CD14-positive monocyte (primary cell): ENCODE results near the gene CHST15. TPM values are rescaled to one million over a fixed set of nuclear protein-coding genes. Genes with fewer than 3 reads are reported as not detected.
A peak's percentile ranks its signal among the peaks of the same experiment; 100 is the strongest.

Source experiments
- DNase-seq, 3 donors: peaks; one replicate each; pipeline ENCODE4 v3.0.0-alpha.2; 2011 to 2022
- H2AFZ ChIP-seq: 2 replicates; pipeline ENCODE4 v1.6.0; 2012; ENCODE audit warnings: mild to moderate bottlenecking, low read depth, low read length, inconsistent platforms; ENCODE audit not compliant: insufficient read depth, poor library complexity, severe bottlenecking
- H3K27ac ChIP-seq, 2 donors: 1 replicate in 1 of 2; 2 replicates in 1 of 2; pipeline ENCODE4 v1.5.1; 2012 to 2013; ENCODE audit warnings: low read length in 2 of 2, control low read depth in 1 of 2, inconsistent platforms in 1 of 2, low read depth in 1 of 2, mild to moderate bottlenecking in 1 of 2
- H3K27me3 ChIP-seq, 2 donors: one replicate each; pipeline versions ENCODE4 v1.6.0 to v1.6.1; 2011 to 2013; ENCODE audit warnings: low read length in 2 of 2; ENCODE audit not compliant: control insufficient read depth in 2 of 2, insufficient read depth in 2 of 2
- H3K36me3 ChIP-seq, 2 donors: replicated peaks in 1 of 2; 1 replicate in 1 of 2; 2 replicates in 1 of 2; pipeline versions ENCODE4 v1.5.1 to v1.6.1; 2012 to 2013; ENCODE audit warnings: low read length in 2 of 2, control low read depth in 1 of 2, inconsistent platforms in 1 of 2, mild to moderate bottlenecking in 1 of 2; ENCODE audit not compliant: insufficient read depth in 2 of 2, control insufficient read depth in 1 of 2
- H3K4me1 ChIP-seq, 2 donors: 1 replicate in 1 of 2; 2 replicates in 1 of 2; pipeline versions ENCODE4 v1.5.1 to v1.6.1; 2012 to 2013; ENCODE audit warnings: low read length in 2 of 2, control low read depth in 1 of 2, inconsistent platforms in 1 of 2, mild to moderate bottlenecking in 1 of 2, moderate library complexity in 1 of 2; ENCODE audit not compliant: insufficient read depth in 2 of 2, control insufficient read depth in 1 of 2
- H3K4me2 ChIP-seq: replicated peaks from 2 replicates; pipeline ENCODE3; 2012; ENCODE audit warnings: low read length, moderate library complexity, mild to moderate bottlenecking; ENCODE audit not compliant: poor library complexity, severe bottlenecking; ENCODE audit errors: extremely low read depth
- H3K4me3 ChIP-seq, 3 experiments: fragments of 200-600 bp in 1 of 3; sonication (generic) in 1 of 3; replicated peaks in 1 of 3; 1 replicate in 2 of 3; 2 replicates in 1 of 3; pipeline ENCODE4 v1.5.1; 2011 to 2013; ENCODE audit warnings: low read length in 3 of 3, mild to moderate bottlenecking in 3 of 3, control low read depth in 2 of 3, low read depth in 2 of 3, inconsistent platforms in 1 of 3, moderate library complexity in 1 of 3
- H3K79me2 ChIP-seq: 2 replicates; pipeline ENCODE4 v1.6.0; 2012; ENCODE audit warnings: mild to moderate bottlenecking, control low read depth, inconsistent platforms, low read length, moderate library complexity; ENCODE audit not compliant: insufficient read depth
- H3K9ac ChIP-seq: 2 replicates; pipeline ENCODE4 v1.6.0; 2017; ENCODE audit warnings: low read length, mild to moderate bottlenecking; ENCODE audit not compliant: insufficient read depth, poor library complexity, severe bottlenecking
- H3K9me3 ChIP-seq, 2 donors: replicated peaks in 1 of 2; 1 replicate in 1 of 2; 2 replicates in 1 of 2; pipeline versions ENCODE4 v1.5.1 to v1.6.1; 2012 to 2013; ENCODE audit warnings: low read length in 2 of 2, control low read depth in 1 of 2; ENCODE audit not compliant: control insufficient read depth in 1 of 2, insufficient read depth in 1 of 2
- H4K20me1 ChIP-seq: 2 replicates; pipeline ENCODE4 v1.6.0; 2012; ENCODE audit warnings: mild to moderate bottlenecking, low read length, control low read depth, moderate library complexity; ENCODE audit not compliant: insufficient read depth
- H3K27ac Mint-ChIP-seq, 7 donors: one replicate each; pipeline ENCODE4 v1.8.0; 2020; ENCODE audit warnings: mild to moderate bottlenecking in 7 of 7, mixed read lengths in 7 of 7, moderate library complexity in 6 of 7, inconsistent platforms in 2 of 7
- H3K27me3 Mint-ChIP-seq, 3 donors: one replicate each; pipeline ENCODE4 v1.8.0; 2021 to 2022; ENCODE audit warnings: low read depth in 3 of 3, mild to moderate bottlenecking in 3 of 3, mixed read lengths in 3 of 3, moderate library complexity in 3 of 3, inconsistent platforms in 1 of 3
- H3K36me3 Mint-ChIP-seq, 2 donors: one replicate each; pipeline ENCODE4 v1.8.0; 2020; ENCODE audit warnings: mixed read lengths in 2 of 2, inconsistent platforms in 1 of 2, mild to moderate bottlenecking in 1 of 2
- H3K4me1 Mint-ChIP-seq: one replicate; pipeline ENCODE4 v1.8.0; 2020; ENCODE audit warnings: mild to moderate bottlenecking, mixed read lengths
- H3K4me3 Mint-ChIP-seq, 2 donors: one replicate each; pipeline ENCODE4 v1.8.0; 2020; ENCODE audit warnings: mild to moderate bottlenecking in 2 of 2, mixed read lengths in 2 of 2, moderate library complexity in 1 of 2
- H3K9me3 Mint-ChIP-seq, 7 donors: one replicate each; pipeline ENCODE4 v1.8.0; 2020 to 2022; ENCODE audit warnings: mixed read lengths in 7 of 7, mild to moderate bottlenecking in 6 of 7, moderate library complexity in 6 of 7, inconsistent platforms in 2 of 7
- CTCF ChIP-seq: fragments of 200-600 bp; IDR thresholded peaks from one replicate; pipeline ENCODE4 v1.8.0; 2022; ENCODE audit warnings: antibody characterized with exemption, mild to moderate bottlenecking
- WGBS: methylation state at CpG from one replicate; pipeline ENCODE4 v1.1.5; 2013; ENCODE audit warnings: missing lambda C conversion rate; ENCODE audit not compliant: insufficient coverage; 5-methylcytosine and 5-hydroxymethylcytosine counted together
- intact Hi-C, 2 donors: fragments of 100-400 bp; cut with micrococcal nuclease; formaldehyde crosslinking; loops; one replicate each; pipeline versions ENCODE4 v1.15.0 to v1.15.1; 2023
- polyA plus RNA-seq, 3 donors: library from polyadenylated mRNA; depleted of rRNA in 1 of 3; unstranded in 2 of 3; stranded (reverse) in 1 of 3; fragments of 300-500 nt in 2 of 3; fragments of >200 nt in 1 of 3; fragmentation: Illumina TruSeq in 2 of 3; gene quantifications; 1 replicate in 2 of 3; 2 replicates in 1 of 3; pipeline ENCODE4 v1.2.3, GENCODE V29; 2012 to 2021

Gene CHST15
- polyA plus RNA-seq, 3 donors: 54.4 to 106 (median 87.5) TPM

- WGBS: 70% methylated on average over 7 of the region's 13 CpGs
- Histone ChIP-seq H3K4me3 (no peak overlapping the region), H3K4me2 (no peak overlapping the region), H3K36me3 (peaks cover 37 to 96% of the 10 kb centered on the region in 2 donors), H3K4me1 (peaks cover 12 to 38% of the 10 kb centered on the region in 2 donors), H3K9ac (no peak overlapping the region), H3K27ac (no peak overlapping the region), H3K79me2 (no peaks in the 10 kb centered on the region), H4K20me1 (peaks cover 79% of the 10 kb centered on the region), H2AFZ (no peak overlapping the region), H3K27me3 (peaks cover 0 to 16% of the 10 kb centered on the region in 2 donors), H3K9me3 (no peaks in the 10 kb centered on the region)
- Mint-ChIP-seq H3K4me3 (peak overlapping the region in 1 of 2 donors; percentile 30), H3K27ac (peak overlapping the region in 6 of 7 donors; percentile 8 to 81 (median 69)), H3K27me3 (peaks cover 5 to 37% (median 35%) of the 10 kb centered on the region in 3 donors), H3K4me1 (peaks cover 29% of the 10 kb centered on the region), H3K36me3 (peaks cover 95 to 96% of the 10 kb centered on the region in 2 donors), H3K9me3 (peaks cover 0 to 3% (median 1%) of the 10 kb centered on the region in 7 donors)
- peak; percentile 56 to 68 (median 66) for DNase-seq
- peak; percentile 69 for TF ChIP-seq CTCF
- intact Hi-C loops: loop anchor here in 1 of 2 donors (5.0 to 10.0 kb wide), 3 partner anchors 46 to 369 kb away; no protein-coding TSS in a partner anchor
Observed at GRCh38 chr10:124025660-124026588, 67.5 kb downstream of the CHST15 start.

DNA sequence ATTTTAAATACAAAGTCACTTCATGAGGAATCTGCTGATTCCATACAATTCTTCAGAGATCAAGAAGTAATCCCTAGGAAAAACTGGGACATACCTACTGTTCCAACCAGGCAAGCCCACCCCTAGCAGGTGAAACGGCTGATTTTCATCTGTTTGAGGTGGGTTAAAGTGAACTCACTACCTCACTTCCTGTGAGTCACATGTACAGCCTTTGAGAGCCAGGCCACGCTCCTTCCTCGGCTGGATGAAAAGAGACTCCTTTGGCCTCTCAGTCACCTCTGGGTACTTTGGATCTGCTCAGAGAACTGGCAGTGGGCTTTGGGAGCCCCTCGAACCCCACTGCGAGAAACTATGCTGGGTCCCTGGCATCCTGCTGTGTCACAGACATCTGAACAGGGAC lies 68.2 kb downstream of the CHST15 start:
- Histone ChIP-seq H3K4me1 (peaks cover 12 to 45% of the 10 kb centered on the region in 2 donors), H3K9ac (no peak overlapping the region), H3K79me2 (no peaks in the 10 kb centered on the region), H3K27me3 (peaks cover 0 to 13% of the 10 kb centered on the region in 2 donors), H4K20me1 (peaks cover 79% of the 10 kb centered on the region), H2AFZ (no peak overlapping the region), H3K4me2 (no peak overlapping the region), H3K27ac (no peak overlapping the region), H3K4me3 (no peak overlapping the region), H3K36me3 (peaks cover 38 to 96% of the 10 kb centered on the region in 2 donors), H3K9me3 (no peaks in the 10 kb centered on the region)
- Mint-ChIP-seq H3K27me3 (peaks cover 5 to 39% (median 30%) of the 10 kb centered on the region in 3 donors), H3K27ac (peak overlapping the region in 3 of 7 donors; percentile 48 to 81 (median 80)), H3K36me3 (peaks cover 95 to 96% of the 10 kb centered on the region in 2 donors), H3K4me3 (no peak overlapping the region), H3K9me3 (peaks cover 0 to 6% (median 1%) of the 10 kb centered on the region in 7 donors), H3K4me1 (peaks cover 31% of the 10 kb centered on the region)
- no peak for TF ChIP-seq CTCF
- 66% methylated on average over 4 of the region's 5 CpGs for WGBS
- DNase-seq: peak in 1 of 3 donors; percentile 47
- intact Hi-C loops: loop anchor here in 1 of 2 donors (5.0 to 10.0 kb wide), 3 partner anchors 47 to 370 kb away; no protein-coding TSS in a partner anchor
